ENCODE measurements around the gene FBXL19. TPM values are rescaled to one million over a fixed set of nuclear protein-coding genes. Genes with fewer than 3 reads are reported as not detected.

Gene FBXL19
- total and polyA plus RNA-seq, 9 of the 15 experiments (the other 6 are each of a cell fraction or from before 2014, with no cell fraction given) = 0.13 to 48.0 (median 13.5) TPM; not detected in 1

DNA sequence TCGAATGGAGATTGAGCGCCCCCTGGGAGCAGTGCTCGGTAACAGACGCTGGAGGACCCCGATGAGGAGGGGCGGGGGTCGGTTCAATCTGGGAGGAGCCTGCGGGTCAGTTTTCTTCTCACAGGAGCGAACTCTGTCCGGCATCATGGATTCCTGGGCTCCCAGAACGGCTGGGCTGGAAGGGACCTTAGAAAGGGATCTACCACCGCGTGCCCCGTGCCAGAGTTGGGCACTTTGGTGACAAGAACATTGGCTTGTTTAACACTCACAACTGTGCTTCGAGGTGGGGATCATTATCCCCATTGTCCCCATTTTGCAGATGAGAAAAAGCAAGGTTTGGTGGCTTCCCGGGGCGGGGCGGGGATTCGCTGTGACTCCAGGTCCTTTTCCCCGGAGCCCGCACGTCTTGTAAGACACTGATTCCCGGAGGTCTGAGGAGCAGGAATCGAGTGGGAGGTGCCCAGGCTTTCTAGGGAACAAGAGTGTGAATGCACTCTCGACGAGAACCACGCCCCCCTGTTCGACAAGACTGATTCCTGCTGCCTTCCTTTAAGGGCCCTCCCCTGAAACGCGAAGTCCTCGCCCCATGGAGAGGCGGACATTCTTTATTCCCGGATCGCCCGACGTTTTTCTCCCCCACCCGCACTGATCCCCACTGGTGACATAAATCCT is 1.5 kb upstream of the FBXL19 start (continued):
- TF ChIP-seq, protein P1, sequence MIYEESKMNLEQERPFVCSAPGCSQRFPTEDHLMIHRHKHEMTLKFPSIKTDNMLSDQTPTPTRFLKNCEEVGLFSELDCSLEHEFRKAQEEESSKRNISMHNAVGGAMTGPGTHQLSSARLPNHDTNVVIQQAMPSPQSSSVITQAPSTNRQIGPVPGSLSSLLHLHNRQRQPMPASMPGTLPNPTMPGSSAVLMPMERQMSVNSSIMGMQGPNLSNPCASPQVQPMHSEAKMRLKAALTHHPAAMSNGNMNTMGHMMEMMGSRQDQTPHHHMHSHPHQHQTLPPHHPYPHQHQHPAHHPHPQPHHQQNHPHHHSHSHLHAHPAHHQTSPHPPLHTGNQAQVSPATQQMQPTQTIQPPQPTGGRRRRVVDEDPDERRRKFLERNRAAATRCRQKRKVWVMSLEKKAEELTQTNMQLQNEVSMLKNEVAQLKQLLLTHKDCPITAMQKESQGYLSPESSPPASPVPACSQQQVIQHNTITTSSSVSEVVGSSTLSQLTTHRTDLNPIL (CRISPR knock-in tag; IDR thresholded peaks at IDR 0.05) = no peak
- TF ChIP-seq CXXC5 (CRISPR knock-in tag; IDR thresholded peaks at IDR 0.05) = no peak
- no peak for TF ChIP-seq SREBF1 (IDR thresholded peaks at IDR 0.05; ENCODE audit: borderline replicate concordance, low read depth, low read length)
- TF ChIP-seq ZNF785 (CRISPR knock-in tag; IDR thresholded peaks at IDR 0.05) = no peak
- TF ChIP-seq CHAMP1 (IDR thresholded peaks at IDR 0.05) = no peak
- peak; percentile 39; the same call in 1 of the 2 replicates for TF ChIP-seq MYNN (IDR thresholded peaks at IDR 0.05)
- TF ChIP-seq MYNN (CRISPR knock-in tag; IDR thresholded peaks at IDR 0.05) = no peak
- TF ChIP-seq SREBF2 (CRISPR knock-in tag; IDR thresholded peaks at IDR 0.05) = no peak
- TF ChIP-seq GATA2 (CRISPR knock-in tag; IDR thresholded peaks at IDR 0.05) = no peak
- TF ChIP-seq SP2 (IDR thresholded peaks at IDR 0.05; ENCODE audit: extremely low read depth, low read depth, low read length, poor library complexity, severe bottlenecking) = no peak
- no peak for TF ChIP-seq ZNF639 (CRISPR knock-in tag; conservative IDR thresholded peaks at IDR 0.05 in 1 of 2, IDR thresholded peaks at IDR 0.05 in 1 of 2)
- TF ChIP-seq MAZ (CRISPR knock-in tag; conservative IDR thresholded peaks at IDR 0.05 in 1 of 2, IDR thresholded peaks at IDR 0.05 in 1 of 2) = peak; percentile 44 to 93; a peak in 3 of 4 replicates
- no peak for TF ChIP-seq RBFOX2 (IDR thresholded peaks at IDR 0.05; ENCODE audit: low read depth, low read length)
- peak in 1 of 3 experiments; percentile 40 for TF ChIP-seq YY1 (IDR thresholded peaks at IDR 0.05; ENCODE audit: borderline replicate concordance in 1 of 3, control insufficient read depth in 1 of 3, extremely low read depth in 1 of 3, insufficient read depth in 3 of 3, insufficient read length in 1 of 3, insufficient replicate concordance in 2 of 3, low read depth in 1 of 3, low read length in 2 of 3)
- peak in 1 of 2 experiments; percentile 39; a peak in 1 of 4 replicates for TF ChIP-seq RCOR1 (IDR thresholded peaks at IDR 0.05; ENCODE audit: borderline replicate concordance in 1 of 2, low read depth in 2 of 2, low read length in 2 of 2)
- TF ChIP-seq HDGF (IDR thresholded peaks at IDR 0.05) = 0 out of 2 replicates have a peak, but pooled peaks have one; percentile 10
- TF ChIP-seq, protein P2, sequence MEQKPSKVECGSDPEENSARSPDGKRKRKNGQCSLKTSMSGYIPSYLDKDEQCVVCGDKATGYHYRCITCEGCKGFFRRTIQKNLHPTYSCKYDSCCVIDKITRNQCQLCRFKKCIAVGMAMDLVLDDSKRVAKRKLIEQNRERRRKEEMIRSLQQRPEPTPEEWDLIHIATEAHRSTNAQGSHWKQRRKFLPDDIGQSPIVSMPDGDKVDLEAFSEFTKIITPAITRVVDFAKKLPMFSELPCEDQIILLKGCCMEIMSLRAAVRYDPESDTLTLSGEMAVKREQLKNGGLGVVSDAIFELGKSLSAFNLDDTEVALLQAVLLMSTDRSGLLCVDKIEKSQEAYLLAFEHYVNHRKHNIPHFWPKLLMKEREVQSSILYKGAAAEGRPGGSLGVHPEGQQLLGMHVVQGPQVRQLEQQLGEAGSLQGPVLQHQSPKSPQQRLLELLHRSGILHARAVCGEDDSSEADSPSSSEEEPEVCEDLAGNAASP (IDR thresholded peaks at IDR 0.05) = no peak
- no peak for TF ChIP-seq SETDB1 (IDR thresholded peaks at IDR 0.05; ENCODE audit: low read length)
- TF ChIP-seq POLR2B (IDR thresholded peaks at IDR 0.05; ENCODE audit: low read depth, partially characterized antibody) = no peak

All from K562 (cell line).